Kidney tubule cell (primary cell): Measurements from ENCODE around the gene ITGB5.
"Not testable (repeated sequence)": the region's sequence is repeated elsewhere in the genome, so short reads cannot be mapped to it uniquely, and the experiment has no call there.

ENCODE experiments used
- DNase-seq: peaks from one replicate; pipeline ENCODE4 v3.0.0-alpha.2; 2018; ENCODE audit warnings: low spot score

The ITGB5 gene

DNA sequence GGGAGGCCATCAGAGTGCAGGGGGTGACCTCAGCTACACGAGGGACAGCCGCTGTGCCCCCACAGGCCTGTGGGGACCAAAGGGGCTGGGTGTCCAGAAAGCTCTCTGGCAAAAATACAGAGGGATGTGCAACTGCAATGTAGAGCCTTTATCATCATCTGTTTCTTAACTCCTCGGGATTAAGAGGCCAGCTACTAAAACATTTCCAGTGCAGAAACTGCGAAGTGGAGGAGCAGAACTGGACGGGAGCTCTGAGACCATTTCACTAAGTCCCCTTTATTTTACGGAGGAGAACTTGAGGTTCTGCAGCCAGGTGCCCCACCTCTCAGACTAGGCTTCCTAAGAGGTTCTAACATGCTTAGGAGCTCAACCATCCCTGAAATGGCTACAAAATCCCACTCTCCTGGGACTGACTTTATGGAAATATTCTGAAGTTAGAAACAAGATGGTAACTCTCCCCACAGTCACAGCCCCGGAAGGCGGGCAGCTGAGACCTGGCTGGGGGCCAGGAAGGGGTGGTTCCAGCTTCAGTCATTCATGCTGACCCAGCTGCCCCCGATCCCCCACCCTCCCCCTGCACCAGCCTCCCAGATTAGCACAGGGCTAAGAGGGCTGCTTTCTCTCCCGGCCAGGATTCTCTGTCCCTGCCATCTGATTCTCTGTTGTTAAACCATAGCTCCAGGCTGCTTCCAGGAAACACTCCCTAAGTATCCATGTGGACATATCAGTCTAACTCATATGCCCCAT is 116.7 kb downstream of the ITGB5 start:
- peak; percentile 21 for DNase-seq

DNA sequence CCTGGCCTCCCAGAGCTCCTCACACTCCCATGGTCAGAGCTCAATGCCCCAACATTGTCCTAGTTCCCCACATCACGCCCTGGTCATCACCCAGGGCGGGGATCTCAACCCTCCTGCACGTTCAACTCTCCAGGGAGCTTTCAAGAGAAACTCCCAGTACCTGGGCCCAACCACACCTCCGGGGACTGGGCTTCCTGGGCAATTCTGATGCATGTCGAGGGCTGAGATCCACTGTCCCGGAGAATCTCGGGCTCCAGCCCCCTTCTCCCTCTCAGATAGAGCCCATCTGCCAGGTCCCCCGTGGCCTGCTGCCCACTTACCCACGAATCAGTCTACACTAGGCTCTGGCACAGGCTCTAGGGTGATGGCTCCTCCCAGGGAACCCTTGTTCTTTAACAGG is 117.7 kb downstream of the ITGB5 start:
- DNase-seq = no peak

DNA sequence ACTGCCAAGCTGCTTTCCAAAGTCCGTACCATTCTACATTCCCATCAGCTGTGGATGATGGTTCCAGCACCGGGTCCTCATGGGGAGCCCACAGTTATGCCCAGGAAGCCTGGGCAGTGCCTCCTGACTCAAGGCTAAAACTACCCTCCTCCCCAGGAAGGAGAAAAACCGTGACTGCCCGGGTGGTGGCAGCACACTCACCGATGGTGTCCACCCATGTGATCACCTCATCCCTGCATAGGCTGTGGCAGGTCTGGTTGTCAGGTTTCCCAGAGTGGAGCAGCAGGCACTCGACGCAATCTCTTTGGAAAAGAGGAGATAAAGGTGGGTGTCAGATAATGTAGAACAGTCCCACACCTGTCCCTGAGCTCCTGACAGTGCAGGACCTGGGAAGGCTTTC is 118.4 kb downstream of the ITGB5 start:
- DNase-seq = peak; percentile 37

DNA sequence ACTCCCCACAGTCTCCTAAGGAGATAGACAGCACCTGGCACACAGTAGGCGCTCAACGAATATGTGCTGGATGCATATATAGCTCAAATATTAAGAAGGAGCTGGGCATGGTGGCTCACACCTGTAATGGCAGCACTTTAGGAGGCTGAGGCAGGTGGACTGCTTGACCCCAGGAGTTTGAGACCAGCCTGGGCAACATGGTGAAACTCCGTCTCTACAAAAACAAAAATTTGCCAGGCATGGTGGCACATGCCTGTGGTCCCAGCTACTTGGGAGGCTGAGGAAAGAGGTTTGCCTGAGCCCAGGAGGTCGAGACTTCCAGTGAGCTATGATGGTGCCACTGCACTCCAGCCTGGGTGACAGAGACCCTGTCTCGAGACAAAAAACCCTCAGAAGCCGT is 119.5 kb downstream of the ITGB5 start:
- no peak for DNase-seq

DNA sequence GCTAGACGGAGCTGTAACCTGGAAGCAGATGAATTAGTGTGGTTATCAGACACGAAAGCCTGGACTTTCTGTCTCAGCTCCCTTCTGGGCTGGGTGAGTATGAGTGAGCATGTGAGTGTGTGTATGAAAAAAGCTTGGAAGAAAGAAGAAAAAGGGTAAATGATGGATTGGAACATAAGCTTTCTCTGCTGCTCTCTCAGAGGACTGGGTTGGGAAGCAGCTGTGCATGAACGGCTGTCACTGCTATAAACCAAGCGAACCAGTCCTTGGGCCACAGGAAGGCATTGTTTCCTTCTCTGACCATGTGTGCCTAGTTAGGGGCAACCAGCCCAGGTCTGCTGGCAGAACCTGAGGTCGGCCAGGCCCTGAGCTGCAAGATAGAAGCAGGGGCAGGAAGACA is 119.9 kb downstream of the ITGB5 start:
- DNase-seq = no peak

DNA sequence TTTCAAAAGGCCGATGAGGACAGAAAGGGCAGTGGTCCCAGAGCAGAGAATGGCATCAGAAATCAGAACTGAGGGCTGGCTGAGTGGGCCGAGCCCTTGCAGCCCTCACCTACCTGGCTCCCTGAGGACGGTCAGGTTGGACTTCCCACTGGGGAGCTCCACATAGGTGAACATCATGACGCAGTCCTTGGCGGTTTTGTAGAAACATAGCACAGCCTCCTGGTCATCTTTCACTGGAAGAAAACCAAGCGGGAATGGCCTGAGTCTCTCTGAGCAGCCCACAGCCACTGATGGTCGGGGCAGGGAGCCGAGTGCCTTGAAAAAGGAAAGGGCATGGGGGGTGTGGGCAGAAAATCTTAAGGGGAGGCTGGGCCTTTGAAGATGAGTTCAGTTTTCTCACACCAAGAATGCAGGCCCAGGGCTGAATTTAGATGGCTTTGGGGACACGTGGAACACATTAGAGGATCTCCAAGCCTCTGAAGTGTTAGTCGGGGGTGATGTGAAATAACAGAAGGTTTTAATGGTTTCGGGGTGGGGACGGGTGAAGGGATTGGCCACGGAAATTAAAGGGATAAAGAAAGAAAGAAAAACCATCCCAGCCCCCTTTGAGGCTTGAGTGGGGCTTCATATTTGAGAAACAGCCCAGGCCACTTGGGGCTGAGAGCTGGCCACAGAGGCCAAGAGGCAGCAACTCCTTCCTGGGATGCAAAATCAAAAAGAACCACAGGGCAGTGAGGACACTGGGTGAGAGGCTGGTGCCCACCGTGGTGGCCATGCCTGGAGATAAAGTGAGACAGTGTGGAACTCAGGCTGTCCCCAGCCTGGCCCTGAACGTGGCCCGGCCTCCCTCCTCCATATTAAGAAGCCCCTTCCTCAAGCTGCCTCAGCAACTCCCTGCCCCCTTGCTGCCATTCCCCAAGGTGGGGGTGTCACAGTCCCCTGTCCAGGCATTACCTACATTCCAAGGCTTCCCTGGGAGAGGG is 120.8 kb downstream of the ITGB5 start:
- DNase-seq = no peak

DNA sequence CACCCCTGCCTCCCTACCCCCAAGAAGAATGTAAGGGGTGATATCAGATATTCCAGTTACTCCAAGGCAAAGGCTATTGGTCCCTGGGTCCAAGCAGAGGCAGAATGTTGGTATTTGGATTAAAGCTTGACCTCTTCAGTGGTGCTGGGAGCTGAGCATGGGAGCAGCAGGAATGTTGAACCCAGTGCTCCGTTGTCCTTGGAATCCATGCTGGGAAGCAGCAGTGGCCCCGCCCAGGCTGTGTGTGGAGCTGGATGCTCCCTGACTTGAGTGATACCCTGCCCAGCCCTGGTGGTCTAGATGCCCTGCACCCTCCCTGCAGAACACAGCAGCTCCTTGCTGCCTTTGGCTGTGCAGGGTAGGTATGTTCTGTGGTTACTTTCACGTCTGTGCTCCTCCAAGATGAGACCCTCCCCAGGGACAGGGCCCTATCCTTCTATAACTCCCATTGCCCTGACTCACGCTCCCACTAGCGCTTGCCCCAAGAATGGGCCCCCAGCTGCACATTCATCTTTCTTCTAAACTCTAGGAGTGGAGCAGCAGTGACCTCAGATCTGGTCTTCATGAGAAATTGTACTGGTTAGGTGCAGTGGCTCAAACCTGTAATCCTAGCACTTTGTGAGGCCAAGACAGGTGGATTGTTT is 121.8 kb downstream of the ITGB5 start:
- DNase-seq = no peak

DNA sequence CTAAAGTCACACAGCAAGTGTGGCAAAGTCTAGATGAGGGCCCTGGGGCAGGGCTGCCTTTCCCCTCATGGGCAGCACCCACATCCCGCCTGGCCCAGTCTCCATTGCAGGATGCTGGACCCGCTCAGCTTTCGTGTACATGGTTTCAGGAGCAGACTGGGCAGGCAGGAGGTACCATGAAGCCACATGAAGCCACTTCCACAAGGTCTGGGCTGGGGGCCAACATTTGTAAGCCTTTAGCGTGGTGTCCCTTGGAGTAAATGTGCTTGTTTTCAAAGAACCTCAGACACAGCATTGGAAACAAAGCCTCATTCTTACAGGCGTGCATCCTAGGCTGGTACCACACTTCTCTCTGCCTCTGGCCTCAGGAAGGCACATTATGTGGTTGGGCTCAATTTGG is 122.4 kb downstream of the ITGB5 start:
- no peak for DNase-seq

DNA sequence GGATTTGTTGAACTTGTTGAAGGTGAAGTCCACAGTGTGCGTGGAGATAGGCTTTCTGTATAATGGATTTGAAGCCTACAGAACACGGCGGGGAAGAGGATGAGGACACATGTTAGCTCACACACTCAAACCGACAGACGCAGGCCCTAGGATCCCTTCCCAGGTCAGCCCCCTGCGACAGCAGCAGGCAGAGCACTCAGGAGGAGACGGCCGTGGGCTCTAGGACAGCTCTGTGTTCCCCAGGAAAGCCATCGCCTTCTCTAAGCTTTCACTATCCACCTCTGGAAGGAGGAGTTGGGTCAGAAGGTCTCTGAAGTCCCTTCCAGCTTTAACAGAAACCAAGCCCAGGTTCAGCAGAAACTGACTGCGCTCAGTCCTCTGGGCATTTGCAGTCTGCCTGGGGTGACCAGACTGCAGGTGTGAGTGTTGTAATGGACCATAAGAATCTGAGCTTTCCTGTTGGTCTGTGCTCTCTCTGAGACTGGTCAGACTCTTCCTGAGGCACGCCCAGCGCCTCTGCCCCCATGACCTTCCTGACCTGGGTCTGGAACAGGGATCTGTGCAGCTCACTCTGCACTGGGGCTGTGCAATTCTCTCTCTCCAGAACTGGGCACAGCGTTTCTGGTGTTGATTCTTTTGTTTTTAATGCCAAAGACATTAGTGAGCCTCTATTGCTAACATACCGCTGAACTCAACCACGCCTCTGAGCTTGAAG is 123.4 kb downstream of the ITGB5 start:
- no peak for DNase-seq

DNA sequence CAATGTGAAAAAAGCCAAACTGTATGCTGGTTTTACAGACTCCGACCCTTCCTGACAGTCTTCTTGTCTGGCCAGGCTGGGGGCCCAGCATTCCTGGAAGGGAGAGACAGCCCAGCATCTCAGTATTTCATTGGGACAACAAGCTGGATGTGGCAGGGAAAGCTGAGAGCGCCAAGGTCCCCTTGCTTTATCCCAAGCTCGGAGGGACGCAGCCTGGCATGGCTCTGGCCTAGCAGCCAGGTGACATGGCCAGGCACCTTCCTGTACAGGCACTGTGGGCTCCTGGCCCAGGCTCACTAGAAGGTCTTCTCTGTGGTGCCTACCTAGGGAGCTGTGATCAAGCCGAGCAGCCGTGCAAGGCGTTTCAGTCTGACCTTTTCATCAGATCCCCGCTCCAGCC is 124.0 kb downstream of the ITGB5 start:
- no peak for DNase-seq

DNA sequence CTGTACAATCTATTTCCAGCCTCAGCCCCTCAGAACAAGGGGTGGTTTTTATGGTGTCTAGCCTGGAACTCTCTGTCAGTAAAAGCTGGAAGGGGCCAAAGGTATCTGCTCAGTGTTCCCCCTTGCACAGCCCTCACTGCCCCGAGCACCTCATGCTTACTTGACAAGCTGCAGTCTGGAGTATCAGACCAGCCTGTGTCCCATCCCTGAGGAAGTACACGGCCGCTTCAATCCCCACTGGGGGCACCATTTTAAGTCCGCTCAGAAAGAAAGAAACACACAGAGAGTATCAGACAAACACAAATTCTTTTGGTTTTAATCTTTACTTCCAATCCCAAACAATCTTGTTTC is 124.5 kb downstream of the ITGB5 start:
- no peak for DNase-seq

DNA sequence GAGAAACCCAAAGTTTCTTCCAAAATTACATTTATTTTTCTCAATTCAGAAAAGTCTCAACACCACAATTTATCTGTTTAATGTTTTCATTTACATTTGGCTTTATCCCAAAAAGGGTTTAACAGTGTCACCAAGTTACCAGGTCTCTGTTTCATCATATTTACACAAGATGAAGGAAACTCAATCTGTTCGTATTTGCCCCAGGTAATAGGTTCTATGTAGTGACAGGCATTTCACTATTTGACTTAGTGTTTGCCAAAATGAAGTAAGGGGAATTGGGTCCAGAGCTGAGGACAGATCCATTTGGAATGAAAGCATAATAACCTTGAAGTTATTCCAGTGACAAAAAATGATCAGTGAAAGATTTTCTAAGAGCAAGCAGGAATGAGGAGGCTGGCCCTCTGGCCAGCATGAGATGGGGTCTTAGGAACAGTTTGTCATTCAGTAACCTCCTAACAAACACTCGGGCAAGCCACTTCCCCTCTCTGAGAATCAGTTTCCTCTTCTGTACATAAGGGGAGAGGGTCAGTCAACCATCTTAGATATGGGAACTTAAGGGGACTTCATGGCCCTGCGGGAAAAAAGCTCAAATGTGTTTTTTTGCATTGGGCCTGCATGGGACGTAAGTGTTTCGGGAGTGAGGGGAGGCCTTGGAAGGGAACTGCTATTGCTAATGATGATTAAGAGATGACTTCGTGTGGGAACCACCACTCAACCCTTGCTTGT is 125.1 kb downstream of the ITGB5 start:
- DNase-seq = no peak

DNA sequence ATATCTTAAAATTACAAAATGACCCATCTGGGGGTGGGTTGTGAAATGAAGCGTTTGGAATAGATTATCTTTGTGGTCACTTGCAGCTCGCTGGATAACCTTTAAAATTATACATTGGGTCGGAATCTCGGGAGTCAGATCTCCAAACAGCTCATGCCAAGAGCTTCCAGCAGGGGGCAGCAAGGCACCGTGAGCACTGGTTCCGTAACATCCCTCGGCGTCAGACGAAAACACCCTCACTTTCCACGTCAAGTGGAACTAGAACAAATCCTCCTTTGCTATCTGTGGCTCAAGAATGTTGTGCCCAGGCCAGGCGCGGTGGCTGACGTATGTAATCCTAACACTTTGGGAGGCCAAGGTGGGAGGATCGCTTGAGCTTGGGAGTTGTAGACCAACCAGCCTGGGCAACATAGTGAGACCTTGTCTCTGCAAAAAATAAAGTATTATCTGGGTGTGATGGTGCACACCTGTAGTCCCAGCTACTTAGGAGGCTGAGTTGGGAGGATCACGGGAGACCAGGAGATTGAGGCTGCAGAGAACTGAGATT is 125.8 kb downstream of the ITGB5 start:
- peak; percentile 72 for DNase-seq

DNA sequence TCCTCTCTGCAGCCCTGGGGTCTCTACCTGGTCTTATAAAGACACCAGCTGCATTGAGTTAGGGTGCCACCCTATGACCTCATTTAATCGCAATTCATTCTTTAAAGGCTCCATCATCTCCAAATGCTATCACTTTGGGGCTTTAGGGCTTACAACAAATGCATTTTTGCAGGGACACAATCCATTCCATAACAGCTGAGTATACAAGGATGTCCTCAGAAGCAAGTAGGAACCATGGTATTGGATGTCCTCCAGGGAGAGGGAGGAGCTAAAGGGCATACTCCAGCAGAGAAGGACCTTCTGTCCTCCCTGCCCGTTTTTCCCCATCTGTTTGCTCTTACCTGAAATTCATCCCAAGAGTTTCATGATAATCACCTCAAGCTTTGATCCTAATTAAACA is 126.6 kb downstream of the ITGB5 start:
- peak; percentile 25 for DNase-seq

DNA sequence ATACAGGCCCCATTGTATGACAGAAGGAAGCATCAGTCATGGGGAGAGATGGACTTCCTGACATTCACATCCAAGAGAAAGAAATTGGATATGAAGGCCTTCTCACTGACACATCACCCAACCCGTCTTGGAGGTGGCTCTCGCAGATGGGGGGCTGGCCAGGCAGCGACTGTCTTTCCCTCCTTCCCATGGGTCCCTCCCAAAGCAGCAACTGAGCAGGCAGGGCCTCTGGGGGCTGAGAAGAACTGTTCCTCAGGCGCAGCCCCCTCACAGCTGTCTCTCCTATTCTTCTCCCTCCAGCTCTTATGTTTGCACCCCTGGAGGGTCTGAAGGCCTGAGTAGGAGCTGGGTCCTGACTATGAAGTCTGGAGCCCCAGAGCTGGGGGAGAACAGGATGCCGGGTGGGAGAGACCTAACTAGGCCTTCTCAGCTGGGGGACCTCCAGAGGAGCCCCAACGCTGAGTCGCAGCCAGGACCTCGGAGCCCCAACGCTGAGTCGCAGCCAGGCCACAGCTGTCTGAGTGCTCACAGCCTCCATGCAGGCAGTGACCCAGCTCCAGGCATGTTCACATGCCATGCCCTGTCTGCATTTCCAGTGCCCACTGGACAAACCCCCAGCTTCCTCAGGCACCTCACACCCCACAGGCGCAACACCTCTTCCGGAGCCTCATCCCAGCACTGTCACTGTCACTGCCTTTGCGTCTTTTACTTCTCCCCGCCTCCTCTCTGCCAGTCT is 127.3 kb downstream of the ITGB5 start:
- no peak for DNase-seq

DNA sequence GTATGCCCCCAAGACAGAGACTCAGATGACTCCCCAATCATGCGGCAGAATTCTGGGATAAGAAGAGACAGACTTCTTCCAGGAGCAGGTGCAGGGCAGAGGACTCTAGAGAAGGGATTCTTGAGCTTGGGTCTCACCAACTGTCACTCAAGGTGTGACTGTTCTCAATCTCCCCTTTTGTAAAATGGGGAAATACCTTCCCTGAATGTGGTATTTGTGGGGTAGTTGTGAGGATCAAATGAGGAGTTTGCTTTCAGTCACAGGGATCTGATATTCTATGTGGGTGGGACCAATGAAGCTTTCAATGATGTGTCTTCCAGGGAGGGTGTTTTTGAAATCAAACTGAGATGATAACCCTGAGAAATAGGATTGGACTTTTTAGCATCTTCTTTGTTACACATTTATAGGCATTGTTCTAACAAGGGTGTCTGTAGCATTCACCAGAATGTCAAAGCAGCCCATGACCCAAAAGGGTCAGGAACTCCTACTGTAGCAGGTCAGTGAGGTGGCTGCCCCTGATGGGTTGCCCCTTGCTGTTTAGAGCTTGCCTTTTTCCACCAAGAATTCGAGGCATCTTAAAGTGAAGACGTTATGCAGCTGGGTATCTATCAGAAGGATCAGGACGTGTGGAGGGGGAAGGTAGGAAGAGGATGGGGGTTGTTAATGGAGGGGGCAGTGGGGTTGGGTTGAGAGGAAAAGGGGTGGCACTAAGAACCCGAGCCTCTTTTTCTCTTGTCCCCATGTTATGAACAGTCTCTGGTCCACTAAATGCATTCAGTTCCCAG is 128.1 kb downstream of the ITGB5 start:
- DNase-seq = no peak

DNA sequence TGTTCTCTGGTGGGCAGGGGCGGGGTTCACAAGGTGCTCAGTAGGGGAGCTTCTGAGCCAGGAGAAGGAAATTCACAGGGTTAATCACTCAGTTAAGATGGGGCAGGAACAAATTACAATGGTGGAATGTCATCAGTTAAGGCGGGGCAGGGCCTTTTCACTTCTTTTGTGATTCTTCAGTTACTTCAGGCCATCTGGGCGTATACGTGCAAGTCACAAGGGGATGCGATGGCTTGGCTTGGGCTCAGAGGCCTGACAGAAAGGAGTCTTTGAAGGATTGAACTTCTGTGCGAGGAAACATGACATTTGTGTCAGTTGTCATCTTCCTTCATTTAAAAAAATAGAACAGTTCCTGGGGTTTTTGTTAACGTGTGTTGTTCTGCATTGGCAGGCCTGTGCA is 129.2 kb downstream of the ITGB5 start:
- DNase-seq = not testable (repeated sequence)

DNA sequence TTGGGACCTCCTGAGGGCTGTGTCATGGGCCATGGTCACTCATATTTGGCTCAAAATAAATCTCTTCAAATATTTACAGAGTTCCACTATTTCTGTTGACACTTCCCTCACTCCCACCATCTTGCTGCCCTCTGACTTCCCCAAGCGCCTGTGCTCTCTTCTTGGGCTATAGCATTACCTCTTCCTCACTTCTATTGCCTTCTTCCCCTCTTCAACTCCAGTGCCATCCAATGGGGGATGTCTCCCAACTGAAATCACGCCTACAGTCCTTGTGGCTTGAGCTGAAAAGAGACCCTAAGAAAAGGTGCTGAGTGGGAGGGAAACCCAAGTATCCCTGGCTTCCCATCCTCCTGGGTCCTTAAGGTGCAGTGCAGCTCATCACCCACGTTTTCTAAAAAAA is 135.1 kb downstream of the ITGB5 start:
- no peak for DNase-seq

DNA sequence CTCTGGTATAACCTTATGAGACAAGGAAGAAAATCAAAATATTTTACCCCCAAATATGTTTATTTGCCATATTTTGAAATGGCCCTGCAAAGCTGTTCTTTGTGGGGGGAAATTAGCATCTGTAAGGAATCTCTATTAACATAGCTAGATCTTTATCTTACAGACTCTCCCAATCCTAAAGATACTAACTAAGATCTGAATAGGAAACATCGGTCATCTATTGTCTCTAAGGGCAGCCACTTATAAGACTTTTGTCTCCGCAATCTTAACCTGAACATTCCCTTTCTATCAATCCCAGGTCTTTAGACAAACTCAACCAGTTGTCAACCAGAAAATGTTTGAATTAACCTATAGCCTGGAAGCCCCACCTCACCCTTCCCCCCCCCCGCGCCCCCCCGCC is 135.7 kb downstream of the ITGB5 start:
- no peak for DNase-seq

DNA sequence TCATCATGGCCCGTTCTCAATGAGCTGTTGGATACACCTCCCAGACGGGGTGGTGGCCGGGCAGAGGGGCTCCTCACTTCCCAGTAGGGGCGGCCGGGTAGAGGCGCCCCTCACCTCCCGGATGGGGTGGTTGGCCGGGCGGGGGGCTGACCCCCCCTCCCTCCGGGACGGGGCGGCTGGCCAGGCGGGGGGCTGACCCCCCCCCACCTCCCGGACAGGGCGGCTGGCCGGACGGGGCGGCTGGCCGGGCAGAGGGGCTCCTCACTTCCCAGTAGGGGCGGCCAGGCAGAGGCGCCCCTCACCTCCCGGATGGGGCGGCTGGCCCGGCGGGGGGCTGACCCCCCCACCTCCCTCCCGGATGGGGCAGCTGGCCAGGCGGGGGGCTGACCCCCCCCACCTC is 137.3 kb downstream of the ITGB5 start:
- DNase-seq = not testable (repeated sequence)
